Mesodermal cell (in vitro differentiated cells): ENCODE results near the gene MRI1.
A peak's percentile ranks its signal among the peaks of the same experiment; 100 is the strongest.
"Not testable (repeated sequence)": the region's sequence is repeated elsewhere in the genome, so short reads cannot be mapped to it uniquely, and the experiment has no call there.

Experiments
- H3K27ac ChIP-seq: 2 replicates; pipeline ENCODE4 v1.7.0; 2013; ENCODE audit warnings: mild to moderate bottlenecking, low read depth, low read length, moderate library complexity; ENCODE audit not compliant: severe bottlenecking
- H3K36me3 ChIP-seq: 2 replicates; pipeline ENCODE4 v1.7.1; 2013; ENCODE audit warnings: mild to moderate bottlenecking, low read length, moderate library complexity; ENCODE audit not compliant: control insufficient read depth, insufficient read depth
- H3K4me1 ChIP-seq: one replicate; pipeline ENCODE4 v1.7.1; 2013; ENCODE audit warnings: mild to moderate bottlenecking, low read length; ENCODE audit not compliant: insufficient read depth, control insufficient read depth, poor library complexity, severe bottlenecking
- H3K4me3 ChIP-seq: 2 replicates; pipeline ENCODE4 v1.7.0; 2013; ENCODE audit warnings: low read length, control low read depth, mild to moderate bottlenecking; ENCODE audit not compliant: insufficient read depth, poor library complexity, severe bottlenecking; ENCODE audit errors: extremely low read depth
- H3K9me3 ChIP-seq: 2 replicates; pipeline ENCODE4 v1.7.1; 2013; ENCODE audit warnings: mild to moderate bottlenecking, low read length, moderate library complexity; ENCODE audit not compliant: control insufficient read depth
- WGBS, 2 experiments: methylation state at CpG; one replicate each; pipeline ENCODE4 v1.1.5; 2013; ENCODE audit warnings: missing lambda C conversion rate in 2 of 2; ENCODE audit not compliant: insufficient coverage in 2 of 2; 5-methylcytosine and 5-hydroxymethylcytosine counted together

Gene MRI1

GRCh38 chr19:13738073-13738472 is 26.2 kb upstream of the MRI1 start:
- H3K27ac ChIP-seq = no peak overlapping the region
- H3K4me1 ChIP-seq = no peaks in the 10 kb centered on the region
- H3K4me3 ChIP-seq = no peak overlapping the region
- 20% methylated on average over 1 of the region's 1 CpG; no CpG with 5 or more reads in 1 of the 2 experiments for WGBS, 2 experiments
- peaks cover 47% of the 10 kb centered on the region for H3K36me3 ChIP-seq
- no peaks in the 10 kb centered on the region for H3K9me3 ChIP-seq

GRCh38 chr19:13741893-13742292 is 22.4 kb upstream of the MRI1 start:
- Histone ChIP-seq H3K4me3 (no peak overlapping the region), H3K4me1 (no peaks in the 10 kb centered on the region), H3K9me3 (peaks cover 5% of the 10 kb centered on the region), H3K36me3 (peaks cover 24% of the 10 kb centered on the region), H3K27ac (no peak overlapping the region)
- WGBS, 2 experiments = 87 to 100% methylated on average over 2 of the region's 2 CpGs

GRCh38 chr19:13742756-13743155 is 21.6 kb upstream of the MRI1 start:
- Histone ChIP-seq H3K4me1 (no peaks in the 10 kb centered on the region), H3K9me3 (peaks cover 11% of the 10 kb centered on the region), H3K27ac (no peak overlapping the region), H3K4me3 (no peak overlapping the region), H3K36me3 (peaks cover 24% of the 10 kb centered on the region)
- 80% methylated on average over 1 of the region's 1 CpG; no CpG with 5 or more reads in 1 of the 2 experiments for WGBS, 2 experiments

- Histone ChIP-seq H3K4me1 (peaks cover 5% of the 10 kb centered on the region), H3K4me3 (no peak overlapping the region), H3K36me3 (peaks cover 16% of the 10 kb centered on the region), H3K9me3 (peaks cover 11% of the 10 kb centered on the region), H3K27ac (peak overlapping the region; percentile 73)
Measured at GRCh38 chr19:13744174-13744573, 20.1 kb upstream of the MRI1 start.

GRCh38 chr19:13747098-13747453 is 17.2 kb upstream of the MRI1 start:
- Histone ChIP-seq H3K36me3 (peaks cover 21% of the 10 kb centered on the region), H3K9me3 (peaks cover 11% of the 10 kb centered on the region), H3K4me1 (peaks cover 7% of the 10 kb centered on the region), H3K27ac (no peak overlapping the region), H3K4me3 (peak overlapping the region; percentile 92)
- 86 to 95% methylated on average over 6 to 8 of the region's 8 CpGs for WGBS, 2 experiments

GRCh38 chr19:13748169-13748828 is 16.0 kb upstream of the MRI1 start:
- 4 to 5% methylated on average over 19 to 23 of the region's 25 CpGs for WGBS, 2 experiments
- Histone ChIP-seq H3K4me3 (peak overlapping the region; percentile 92), H3K36me3 (peaks cover 25% of the 10 kb centered on the region), H3K27ac (peak overlapping the region; percentile 67), H3K4me1 (peaks cover 7% of the 10 kb centered on the region), H3K9me3 (peaks cover 11% of the 10 kb centered on the region)

- no peak overlapping the region for H3K27ac ChIP-seq
- peaks cover 11% of the 10 kb centered on the region for H3K9me3 ChIP-seq
- H3K4me3 ChIP-seq = no peak overlapping the region
- H3K36me3 ChIP-seq = peaks cover 53% of the 10 kb centered on the region
- H3K4me1 ChIP-seq = peaks cover 7% of the 10 kb centered on the region
- 94% methylated on average over 13 to 16 of the region's 16 CpGs for WGBS, 2 experiments
Measured at GRCh38 chr19:13751436-13751835, 12.9 kb upstream of the MRI1 start.

- H3K27ac ChIP-seq, H3K4me3 ChIP-seq, H3K4me1 ChIP-seq, H3K9me3 ChIP-seq: not testable (repeated sequence)
- H3K36me3 ChIP-seq = peaks cover 73% of the 10 kb centered on the region
- WGBS, 2 experiments = 94% methylated on average over 6 to 7 of the region's 7 CpGs
Measured at GRCh38 chr19:13753622-13754021, 10.7 kb upstream of the MRI1 start.

- H3K4me3 ChIP-seq = no peak overlapping the region
- peaks cover 87% of the 10 kb centered on the region for H3K36me3 ChIP-seq
- H3K27ac ChIP-seq = no peak overlapping the region
- 95 to 98% methylated on average over 8 to 9 of the region's 9 CpGs for WGBS, 2 experiments
- no peaks in the 10 kb centered on the region for H3K9me3 ChIP-seq
- no peaks in the 10 kb centered on the region for H3K4me1 ChIP-seq
Measured at GRCh38 chr19:13756210-13756609, 8.1 kb upstream of the MRI1 start.

GRCh38 chr19:13757805-13758772 is 6.2 kb upstream of the MRI1 start:
- H3K36me3 ChIP-seq = peaks cover 93% of the 10 kb centered on the region

GRCh38 chr19:13758795-13759194 is 5.5 kb upstream of the MRI1 start:
- Histone ChIP-seq H3K4me1 (no peaks in the 10 kb centered on the region), H3K36me3 (peaks cover 97% of the 10 kb centered on the region), H3K4me3 (no peak overlapping the region), H3K9me3 (no peaks in the 10 kb centered on the region), H3K27ac (no peak overlapping the region)
- WGBS, 2 experiments = 97 to 99% methylated on average over 18 to 24 of the region's 24 CpGs

More at GRCh38 chr19:13757805-13758772, 6.2 kb upstream of the MRI1 start:
- H3K27ac ChIP-seq = no peak overlapping the region
- H3K9me3 ChIP-seq = no peaks in the 10 kb centered on the region
- no peaks in the 10 kb centered on the region for H3K4me1 ChIP-seq
- no peak overlapping the region for H3K4me3 ChIP-seq
- 93% methylated on average over 7 to 13 of the region's 15 CpGs for WGBS, 2 experiments
